ENCODE data around the gene ADRA2B.

The ADRA2B gene

DNA sequence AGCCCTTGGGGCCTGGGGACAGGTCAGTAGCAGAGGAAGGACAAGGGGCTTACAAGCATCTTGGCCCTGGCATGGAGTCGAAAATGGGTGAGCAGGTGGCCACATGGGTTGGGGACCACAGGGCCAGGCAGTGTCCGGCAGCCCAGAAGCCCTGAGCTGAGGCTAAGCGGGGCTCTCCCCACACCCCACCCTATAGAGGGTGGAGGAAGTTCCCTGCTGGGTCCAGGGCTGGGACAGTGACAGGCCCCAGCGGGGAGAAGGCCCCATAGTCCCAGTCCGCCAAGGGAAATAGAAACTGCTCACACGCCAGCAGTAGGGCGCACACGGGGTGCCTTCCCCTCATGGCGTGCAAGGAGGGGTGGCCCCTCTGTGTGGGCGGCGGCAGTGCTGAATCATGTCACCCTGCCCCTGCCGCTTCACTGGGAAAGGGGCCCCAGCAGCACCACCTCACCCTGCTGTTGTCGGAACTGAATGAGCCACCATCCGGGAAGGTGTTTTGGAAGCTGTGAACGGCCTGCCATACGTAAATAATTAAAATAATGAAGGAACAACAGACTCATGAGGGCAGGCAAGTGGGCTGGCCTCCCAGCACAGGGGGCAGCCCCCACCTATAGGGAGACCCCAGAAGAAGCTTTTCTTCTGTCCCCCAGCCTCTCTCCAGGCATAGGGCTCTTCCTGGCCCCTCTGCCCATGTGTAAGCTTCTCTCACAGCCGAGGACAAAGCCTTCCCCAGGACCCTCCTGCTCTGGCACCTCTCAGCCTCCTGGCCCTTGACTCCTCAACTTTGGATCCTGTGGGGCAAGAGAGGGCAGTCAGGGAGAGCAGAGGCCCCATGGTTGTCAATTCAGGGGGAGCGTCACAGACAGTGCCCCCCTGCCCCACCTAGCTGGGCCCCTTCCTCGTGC, 41.5 kb upstream of the ADRA2B start:
- TF ChIP-seq, protein P1, sequence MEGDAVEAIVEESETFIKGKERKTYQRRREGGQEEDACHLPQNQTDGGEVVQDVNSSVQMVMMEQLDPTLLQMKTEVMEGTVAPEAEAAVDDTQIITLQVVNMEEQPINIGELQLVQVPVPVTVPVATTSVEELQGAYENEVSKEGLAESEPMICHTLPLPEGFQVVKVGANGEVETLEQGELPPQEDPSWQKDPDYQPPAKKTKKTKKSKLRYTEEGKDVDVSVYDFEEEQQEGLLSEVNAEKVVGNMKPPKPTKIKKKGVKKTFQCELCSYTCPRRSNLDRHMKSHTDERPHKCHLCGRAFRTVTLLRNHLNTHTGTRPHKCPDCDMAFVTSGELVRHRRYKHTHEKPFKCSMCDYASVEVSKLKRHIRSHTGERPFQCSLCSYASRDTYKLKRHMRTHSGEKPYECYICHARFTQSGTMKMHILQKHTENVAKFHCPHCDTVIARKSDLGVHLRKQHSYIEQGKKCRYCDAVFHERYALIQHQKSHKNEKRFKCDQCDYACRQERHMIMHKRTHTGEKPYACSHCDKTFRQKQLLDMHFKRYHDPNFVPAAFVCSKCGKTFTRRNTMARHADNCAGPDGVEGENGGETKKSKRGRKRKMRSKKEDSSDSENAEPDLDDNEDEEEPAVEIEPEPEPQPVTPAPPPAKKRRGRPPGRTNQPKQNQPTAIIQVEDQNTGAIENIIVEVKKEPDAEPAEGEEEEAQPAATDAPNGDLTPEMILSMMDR (conservative IDR thresholded peaks at IDR 0.05; ENCODE audit: low read depth, low read length): no peak
- Histone ChIP-seq H3K36me3 (ENCODE audit: insufficient read depth) (no peaks in the 10 kb centered on the region), H3K4me3 (IDR thresholded peaks at IDR 0.05; ENCODE audit: insufficient read depth, low read depth, low read length) (no peak overlapping the region), H3K27me3 (ENCODE audit: insufficient read depth, low read depth) (no peaks in the 10 kb centered on the region), H3K4me2 (no peak overlapping the region), H4K20me1 (ENCODE audit: insufficient read depth) (no peaks in the 10 kb centered on the region), H2AFZ (ENCODE audit: low read depth) (no peak overlapping the region), H3K79me2 (ENCODE audit: insufficient read depth, low read depth) (no peaks in the 10 kb centered on the region), H3K27ac (no peak overlapping the region), H3K4me1 (ENCODE audit: low read depth, poor library complexity, severe bottlenecking) (peaks cover 19% of the 10 kb centered on the region), H3K9ac (no peak overlapping the region)

DNA sequence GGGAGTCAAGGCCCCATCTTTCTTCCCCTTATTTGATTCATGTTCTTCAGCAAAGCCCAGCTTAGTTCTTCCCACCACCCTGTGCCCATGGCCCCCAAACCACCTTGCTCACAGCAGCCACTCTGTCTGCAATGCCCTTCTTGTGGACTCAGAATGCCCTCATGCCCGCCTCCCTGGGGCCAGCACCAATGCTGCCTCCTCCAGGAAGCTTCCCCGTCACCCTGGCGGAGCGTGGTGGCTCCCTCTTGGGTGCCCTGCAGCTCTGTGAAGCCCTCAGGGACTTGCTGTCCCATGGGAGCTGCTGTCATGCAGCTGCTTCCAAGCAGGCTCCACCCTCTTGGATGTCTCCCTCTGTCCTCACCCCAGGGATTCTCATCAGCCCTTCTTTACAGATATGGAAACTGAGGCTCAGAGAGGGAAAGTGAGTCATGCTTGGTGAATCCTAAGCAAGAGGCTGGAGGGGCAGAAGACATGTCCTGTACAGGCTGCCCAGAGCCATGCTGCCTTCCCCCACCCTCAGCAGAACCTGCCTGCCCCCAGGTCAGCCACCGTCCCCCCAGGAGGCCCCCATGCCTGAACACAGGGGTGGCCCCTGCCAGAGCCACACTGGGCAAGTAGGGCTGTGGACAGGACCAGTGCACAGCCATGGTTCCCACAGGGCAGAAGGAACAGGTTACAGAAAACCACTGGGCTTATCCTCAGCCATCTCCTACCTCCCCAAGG, 40.7 kb upstream of the ADRA2B start:
- TF ChIP-seq, protein P1 (conservative IDR thresholded peaks at IDR 0.05; ENCODE audit: low read depth, low read length): no peak
- Histone ChIP-seq H3K9ac (no peak overlapping the region), H3K79me2 (ENCODE audit: insufficient read depth, low read depth) (no peaks in the 10 kb centered on the region), H4K20me1 (ENCODE audit: insufficient read depth) (no peaks in the 10 kb centered on the region), H3K27me3 (ENCODE audit: insufficient read depth, low read depth) (no peaks in the 10 kb centered on the region), H2AFZ (ENCODE audit: low read depth) (no peak overlapping the region), H3K36me3 (ENCODE audit: insufficient read depth) (no peaks in the 10 kb centered on the region), H3K4me2 (peak overlapping the region; percentile 60; the same call in 1 of the 2 replicates), H3K4me3 (IDR thresholded peaks at IDR 0.05; ENCODE audit: insufficient read depth, low read depth, low read length) (no peak overlapping the region), H3K27ac (no peak overlapping the region), H3K4me1 (ENCODE audit: low read depth, poor library complexity, severe bottlenecking) (peaks cover 19% of the 10 kb centered on the region)

DNA sequence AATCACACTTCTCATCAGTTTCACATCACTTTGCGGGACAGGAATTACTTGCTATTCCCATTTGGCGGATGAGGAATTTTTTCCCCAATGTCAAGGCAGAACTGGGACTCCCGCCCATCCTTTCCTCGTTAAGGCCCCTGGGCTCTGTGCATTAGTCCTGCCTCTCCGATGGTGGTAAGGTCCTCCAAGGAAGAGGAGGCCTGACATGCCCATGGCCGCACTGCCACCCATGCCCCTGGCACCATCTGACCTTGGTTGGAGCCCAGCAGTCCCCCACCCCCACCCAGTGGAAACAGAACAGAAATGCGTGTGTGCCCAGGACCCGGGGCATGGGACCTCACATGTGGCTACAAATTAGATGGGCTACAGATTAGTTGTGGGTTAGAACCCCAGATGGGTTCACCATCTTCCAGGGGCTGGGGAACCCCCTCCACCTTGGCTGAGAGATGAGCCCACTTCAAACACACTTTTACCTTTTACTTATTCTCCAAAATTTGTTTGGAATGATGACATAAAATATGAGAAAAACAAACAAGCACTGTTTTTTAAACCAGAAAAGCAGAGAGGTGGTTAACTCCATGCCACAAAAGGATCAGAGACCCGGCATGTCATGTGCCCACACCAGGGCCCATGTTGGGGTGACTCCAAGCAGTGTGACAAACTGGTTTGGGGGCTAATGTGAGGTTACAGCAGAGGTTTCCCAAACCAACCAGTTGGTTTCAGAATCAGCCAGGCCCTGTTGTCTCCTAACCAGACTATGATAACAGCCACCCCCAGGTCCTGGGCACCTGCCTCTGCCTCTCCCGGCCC, 39.8 kb upstream of the ADRA2B start:
- peak overlapping the region; percentile 0; the same call in 1 of the 2 replicates for H2AFZ ChIP-seq (ENCODE audit: low read depth)
- H4K20me1 ChIP-seq (ENCODE audit: insufficient read depth): no peaks in the 10 kb centered on the region
- H3K79me2 ChIP-seq (ENCODE audit: insufficient read depth, low read depth): no peaks in the 10 kb centered on the region
- H3K4me3 ChIP-seq (IDR thresholded peaks at IDR 0.05; ENCODE audit: insufficient read depth, low read depth, low read length): no peak overlapping the region
- TF ChIP-seq, protein P1 (conservative IDR thresholded peaks at IDR 0.05; ENCODE audit: low read depth, low read length): no peak
- peaks cover 19% of the 10 kb centered on the region for H3K4me1 ChIP-seq (ENCODE audit: low read depth, poor library complexity, severe bottlenecking)
- no peaks in the 10 kb centered on the region for H3K36me3 ChIP-seq (ENCODE audit: insufficient read depth)
- H3K4me2 ChIP-seq: peak overlapping the region; percentile 60
- no peaks in the 10 kb centered on the region for H3K27me3 ChIP-seq (ENCODE audit: insufficient read depth, low read depth)
- no peak overlapping the region for H3K9ac ChIP-seq
- H3K27ac ChIP-seq: no peak overlapping the region; the same call in 1 of the 2 replicates
